HepG2 (cell line): Measurements from ENCODE around the gene RAB20. TPM values are rescaled to one million over a fixed set of nuclear protein-coding genes. Genes with fewer than 3 reads are reported as not detected.

Experiments
- ATAC-seq: fragments of 200-7000 bp; cut with Tn5 transposase; 3 replicates; pipeline ENCODE4 v1.9.1; 2020; ENCODE audit warnings: mild to moderate bottlenecking, moderate library complexity
- BruUV-seq: library from RNA; stranded (reverse); fragments of 400-500 nt; replicated peaks from 2 replicates; lab custom pipeline; 2021; lab: Mats Ljungman, UMichigan
- CTCF ChIA-PET: fragments of 300-600 bp; formaldehyde crosslinking; extraction: SDS; loops from one replicate; lab custom pipeline; 2021; ENCODE audit warnings: low total read pairs, inconsistent platforms, low intra/inter-chr PET ratio; lab: Yijun Ruan, JAX
- POLR2A ChIA-PET: fragments of 350-600 bp; sonication (Branson Sonifier 250); formaldehyde crosslinking; loops from one replicate; lab custom pipeline; 2020; ENCODE audit warnings: antibody characterized with exemption, inconsistent platforms; lab: Yijun Ruan, JAX
- DNase-seq: peaks from one replicate; pipeline ENCODE4 v3.0.0-alpha.2; 2015; ENCODE audit warnings: low spot score
- FAIRE-seq: peaks from 3 replicates; lab custom pipeline; 2011; peaks lifted over from hg19 to GRCh38; lab: Jason Lieb, UNC
- H2AFZ ChIP-seq: one replicate; pipeline ENCODE4 v1.6.1; 2011; ENCODE audit warnings: low read length, inconsistent platforms
- H3K27ac ChIP-seq: fragments of 300-600 bp; 3 replicates; pipeline ENCODE4 v1.8.0; 2011; ENCODE audit warnings: mixed run types, mild to moderate bottlenecking, mixed read lengths, low read length, inconsistent platforms; ENCODE audit not compliant: insufficient read depth; ENCODE audit errors: extremely low read length
- H3K27me3 ChIP-seq, 2 experiments: fragments of 200-600 bp in 1 of 2; 2 replicates in 1 of 2; 3 replicates in 1 of 2; pipeline versions ENCODE4 v1.6.0 to v1.8.0; 2011; ENCODE audit warnings: low read length in 2 of 2, mild to moderate bottlenecking in 2 of 2, moderate library complexity in 2 of 2, inconsistent platforms in 1 of 2; ENCODE audit not compliant: insufficient read depth in 2 of 2, control insufficient read depth in 1 of 2
- H3K36me3 ChIP-seq, 2 experiments: fragments of 200-600 bp in 1 of 2; replicated peaks in 1 of 2; 2 replicates in 1 of 2; 3 replicates in 1 of 2; pipeline versions ENCODE4 v1.5.1 to v1.8.0; 2011; ENCODE audit warnings: low read length in 2 of 2, inconsistent platforms in 1 of 2; ENCODE audit not compliant: insufficient read depth in 2 of 2, control insufficient read depth in 1 of 2
- H3K4me1 ChIP-seq: 2 replicates; pipeline ENCODE4 v1.5.1; 2012; ENCODE audit warnings: low read length, inconsistent platforms; ENCODE audit not compliant: insufficient read depth
- H3K4me2 ChIP-seq: 2 replicates; pipeline ENCODE4 v1.6.0; 2011; ENCODE audit warnings: low read depth, low read length, inconsistent platforms
- H3K4me3 ChIP-seq, 3 experiments: fragments of 200-600 bp in 1 of 3; sonication (generic), shearing (Covaris generic) in 1 of 3; replicated peaks in 1 of 3; 2 replicates each; pipeline ENCODE4 v1.5.1; 2011 to 2016; ENCODE audit warnings: low read length in 3 of 3, inconsistent platforms in 2 of 3, low read depth in 2 of 3, mild to moderate bottlenecking in 2 of 3, control low read depth in 1 of 3, mixed read lengths in 1 of 3; ENCODE audit not compliant: insufficient read depth in 1 of 3
- H3K79me2 ChIP-seq: one replicate; pipeline ENCODE4 v1.6.1; 2011; ENCODE audit warnings: low read length, inconsistent platforms; ENCODE audit not compliant: insufficient read depth
- H3K9ac ChIP-seq: 2 replicates; pipeline ENCODE4 v1.6.0; 2011; ENCODE audit warnings: mild to moderate bottlenecking, low read depth, low read length, inconsistent platforms; ENCODE audit not compliant: insufficient read depth
- H3K9me3 ChIP-seq: 2 replicates; pipeline ENCODE4 v1.5.1; 2012; ENCODE audit warnings: mild to moderate bottlenecking, low read length
- H4K20me1 ChIP-seq: 2 replicates; pipeline ENCODE4 v1.6.0; 2011; ENCODE audit warnings: inconsistent platforms, mild to moderate bottlenecking, low read length, moderate library complexity; ENCODE audit not compliant: insufficient read depth
- CENPX ChIP-seq: sonication (generic); formaldehyde crosslinking; IDR thresholded peaks from 2 replicates; pipeline ENCODE4 v1.9.0; 2021; ENCODE audit warnings: mild to moderate bottlenecking, missing genetic modification reagents, moderate library complexity
- CERS6 ChIP-seq: sonication (generic); formaldehyde crosslinking; IDR thresholded peaks from 2 replicates; pipeline ENCODE4 v1.5.0; 2020; ENCODE audit warnings: missing genetic modification reagents
- ELF3 ChIP-seq: IDR thresholded peaks from 2 replicates; pipeline ENCODE4 v1.6.1; 2016; ENCODE audit warnings: missing genetic modification reagents, missing compliant biosample characterization
- GATAD1 ChIP-seq: IDR thresholded peaks from 2 replicates; pipeline ENCODE4 v1.6.1; 2016; ENCODE audit warnings: missing genetic modification reagents, missing compliant biosample characterization
- IKZF5 ChIP-seq: IDR thresholded peaks from 2 replicates; pipeline ENCODE4 v1.6.1; 2018; ENCODE audit warnings: missing genetic modification reagents, mild to moderate bottlenecking, missing compliant biosample characterization
- JUN ChIP-seq: sonication (generic); formaldehyde crosslinking; IDR thresholded peaks from 2 replicates; pipeline ENCODE4 v1.4.0; 2020; ENCODE audit warnings: mild to moderate bottlenecking, missing genetic modification reagents
- KLF9 ChIP-seq: IDR thresholded peaks from 2 replicates; pipeline ENCODE4 v1.6.1; 2016; ENCODE audit warnings: low read depth
- PCBP2 ChIP-seq: fragments of 200-400 bp; formaldehyde crosslinking; optimal IDR thresholded peaks from 2 replicates; pipeline ENCODE3; 2018; ENCODE audit warnings: low read length, low read depth; ENCODE audit not compliant: poor library complexity, severe bottlenecking
- PHB2 ChIP-seq: fragments of 450-650 bp; IDR thresholded peaks from 2 replicates; pipeline ENCODE4 v1.6.1; 2018; ENCODE audit not compliant: partially characterized antibody
- REST ChIP-seq, 2 experiments: IDR thresholded peaks; 2 replicates each; pipeline ENCODE4 v1.6.1; 2011 to 2012; ENCODE audit warnings: low read length in 2 of 2, borderline replicate concordance in 1 of 2, low read depth in 1 of 2, mild to moderate bottlenecking in 1 of 2, moderate library complexity in 1 of 2
- SCMH1 ChIP-seq: sonication (generic); formaldehyde crosslinking; IDR thresholded peaks from 2 replicates; pipeline ENCODE4 v1.9.0; 2021; ENCODE audit warnings: missing genetic modification reagents, mild to moderate bottlenecking, borderline replicate concordance
- ZBTB42 ChIP-seq: sonication (generic); formaldehyde crosslinking; IDR thresholded peaks from 2 replicates; pipeline ENCODE4 v1.5.0; 2020; ENCODE audit warnings: mild to moderate bottlenecking, missing genetic modification reagents
- ZNF121 ChIP-seq: sonication (generic); formaldehyde crosslinking; IDR thresholded peaks from 2 replicates; pipeline ENCODE4 v1.5.0; 2020; ENCODE audit warnings: mild to moderate bottlenecking, missing genetic modification reagents
- ZNF644 ChIP-seq: IDR thresholded peaks from 2 replicates; pipeline ENCODE4 v1.6.1; 2016; ENCODE audit warnings: low read depth
- ZNF720 ChIP-seq: sonication (generic); formaldehyde crosslinking; IDR thresholded peaks from 2 replicates; pipeline ENCODE4 v1.4.0; 2020; ENCODE audit warnings: missing genetic modification reagents
- WGBS: methylation state at CpG from one replicate; pipeline ENCODE4 v1.1.6; 2017; ENCODE audit warnings: low lambda C conversion rate; 5-methylcytosine and 5-hydroxymethylcytosine counted together
- in situ Hi-C: cut with HindIII; loops from 2 replicates; pipeline ENCODE4 v1.10.0; 2017; ENCODE audit warnings: low pct_unique_long_range_greater_than_20kb; ENCODE audit not compliant: extremely low pct_ligation_motif_present
- intact Hi-C: fragments of 100-400 bp; cut with micrococcal nuclease; formaldehyde crosslinking; loops from one replicate; pipeline ENCODE4 v1.10.0; 2022; ENCODE audit not compliant: unreplicated experiment
- polyA plus RNA-seq, 8 experiments: library from polyadenylated mRNA; depleted of rRNA in 3 of 8; stranded (reverse) in 7 of 8; unstranded in 1 of 8; fragments of >200 nt; fragmentation: Illumina TruSeq in 4 of 8; extraction: Trizol in 4 of 8; gene quantifications; 2 replicates each; pipeline versions ENCODE4 v1.2.1 to v1.2.3, GENCODE V29; 2011 to 2016; ENCODE audit warnings: low read depth in 4 of 8, missing spikeins in 1 of 8, mixed read lengths in 1 of 8; ENCODE audit not compliant: insufficient read depth in 1 of 8
- total RNA-seq, 5 experiments: library from RNA; depleted of rRNA; stranded (reverse); fragments of >200 nt; fragmentation: Illumina TruSeq; extraction: Trizol; gene quantifications; 2 replicates each; pipeline ENCODE4 v1.2.3, GENCODE V29; 2016; ENCODE audit warnings: low read depth in 1 of 5
- TF ChIP-seq, protein P1 (sequence below): sonication (generic); formaldehyde crosslinking; IDR thresholded peaks from 2 replicates; pipeline ENCODE4 v1.8.0; 2022; ENCODE audit warnings: low read depth, missing genetic modification reagents

RAB20 gene
- total and polyA plus RNA-seq, 2 of the 13 experiments (the other 11 are each of a cell fraction or from before 2014, with no cell fraction given): 15.6 to 30.5 TPM

- Histone ChIP-seq H3K4me1 (peaks cover 12% of the 10 kb centered on the region), H3K27me3 (0 out of 5 replicates have a peak, but pooled peaks cover 0 to 5% of the 10 kb centered on the region in 2 experiments), H3K9ac (no peak overlapping the region), H3K9me3 (no peaks in the 10 kb centered on the region; the same call in 1 of the 2 replicates), H3K27ac (no peak overlapping the region), H3K4me2 (no peak overlapping the region), H2AFZ (no peak overlapping the region), H4K20me1 (no peaks in the 10 kb centered on the region), H3K79me2 (no peaks in the 10 kb centered on the region), H3K4me3 (no peak overlapping the region), H3K36me3 (no peaks in the 10 kb centered on the region)
- DNase-seq (no peak), ATAC-seq (no peak), FAIRE-seq (no peak)
- WGBS: 73% methylated on average over 3 of the region's 3 CpGs
- no TSS peak for BruUV-seq
- intact Hi-C loops: no loop called here
- POLR2A ChIA-PET: no interaction called here
- CTCF ChIA-PET: no interaction called here
- in situ Hi-C loops: no loop called here
- TF ChIP-seq CENPX (CRISPR knock-in tag): no peak
- TF ChIP-seq CERS6: no peak
- no peak for TF ChIP-seq ZNF720 (CRISPR knock-in tag)
- TF ChIP-seq PCBP2: no peak
- TF ChIP-seq ZBTB42 (CRISPR knock-in tag): no peak
- TF ChIP-seq IKZF5 (CRISPR knock-in tag): no peak
- TF ChIP-seq SCMH1: no peak
- TF ChIP-seq ZNF121 (CRISPR knock-in tag): no peak
- TF ChIP-seq PHB2: no peak
- TF ChIP-seq REST (IDR thresholded peaks at IDR 0.05; ENCODE audit: borderline replicate concordance in 1 of 2, low read depth in 1 of 2, low read length in 2 of 2): no peak
- no peak for TF ChIP-seq KLF9 (CRISPR knock-in tag)
- no peak for TF ChIP-seq GATAD1 (CRISPR knock-in tag)
- no peak for TF ChIP-seq ZNF644 (CRISPR knock-in tag)
- TF ChIP-seq, protein P1, sequence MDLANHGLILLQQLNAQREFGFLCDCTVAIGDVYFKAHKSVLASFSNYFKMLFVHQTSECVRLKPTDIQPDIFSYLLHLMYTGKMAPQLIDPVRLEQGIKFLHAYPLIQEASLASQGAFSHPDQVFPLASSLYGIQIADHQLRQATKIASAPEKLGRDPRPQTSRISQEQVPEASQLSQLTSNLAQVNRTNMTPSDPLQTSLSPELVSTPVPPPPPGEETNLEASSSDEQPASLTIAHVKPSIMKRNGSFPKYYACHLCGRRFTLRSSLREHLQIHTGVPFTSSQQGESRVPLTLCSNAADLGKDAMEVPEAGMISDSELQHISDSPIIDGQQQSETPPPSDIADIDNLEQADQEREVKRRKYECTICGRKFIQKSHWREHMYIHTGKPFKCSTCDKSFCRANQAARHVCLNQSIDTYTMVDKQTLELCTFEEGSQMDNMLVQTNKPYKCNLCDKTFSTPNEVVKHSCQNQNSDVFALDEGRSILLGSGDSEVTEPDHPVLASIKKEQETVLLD (CRISPR knock-in tag): no peak
- TF ChIP-seq ELF3 (CRISPR knock-in tag): no peak
- no peak for TF ChIP-seq JUN (CRISPR knock-in tag)
These were observed 61.2 kb downstream of the RAB20 start for GRCh38 chr13:110500341-110500740.
